ENCODE results near the gene EEF2KMT.

Gene EEF2KMT

DNA sequence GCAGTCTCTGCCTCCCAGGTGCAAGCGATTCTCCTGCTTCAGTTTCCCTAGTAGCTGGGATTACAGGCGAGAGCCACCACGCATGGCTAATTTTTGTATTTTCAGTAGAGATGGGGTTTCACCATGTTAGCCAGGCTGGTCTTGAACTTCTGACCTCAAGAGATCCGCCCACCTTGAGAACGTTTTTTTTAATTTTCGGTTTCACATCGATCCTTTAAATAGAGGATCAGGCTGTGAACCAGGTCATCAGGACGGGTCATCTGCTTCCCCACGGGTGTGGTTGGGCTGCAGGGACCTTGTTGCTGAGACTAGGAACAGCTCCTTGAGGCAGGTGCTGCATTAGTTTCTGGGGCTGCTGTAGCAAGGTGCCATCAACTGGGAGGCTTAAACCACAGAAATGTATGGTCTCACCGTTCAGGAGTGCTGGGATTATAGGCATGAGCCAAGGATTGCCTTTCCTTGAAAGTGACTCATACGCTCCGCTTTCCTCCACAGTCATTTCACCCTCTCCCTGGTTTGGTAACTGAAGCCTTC, 55.9 kb downstream of the EEF2KMT start:
- no peak for DNase-seq (ENCODE audit: low spot score)

DNA sequence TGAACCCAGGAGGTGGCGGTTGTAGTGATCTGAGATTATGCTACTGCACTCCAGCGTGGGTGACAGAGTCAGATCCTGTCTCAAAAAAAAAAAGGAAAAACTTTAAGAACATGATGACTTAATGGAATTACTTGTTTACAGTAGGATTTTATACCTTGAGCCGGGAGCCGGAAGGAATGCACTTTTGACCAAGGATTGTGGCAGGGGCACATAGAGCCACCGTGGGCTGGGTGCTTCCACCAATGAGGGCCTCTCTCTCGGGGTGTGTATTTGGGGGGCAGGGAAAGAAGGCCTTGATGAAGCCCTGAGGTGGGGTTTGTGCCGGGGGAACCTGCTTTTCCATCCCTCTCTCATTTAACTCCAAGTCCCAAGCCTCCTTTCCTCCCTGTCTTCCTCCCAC, 57.1 kb downstream of the EEF2KMT start:
- DNase-seq (ENCODE audit: low spot score): no peak

DNA sequence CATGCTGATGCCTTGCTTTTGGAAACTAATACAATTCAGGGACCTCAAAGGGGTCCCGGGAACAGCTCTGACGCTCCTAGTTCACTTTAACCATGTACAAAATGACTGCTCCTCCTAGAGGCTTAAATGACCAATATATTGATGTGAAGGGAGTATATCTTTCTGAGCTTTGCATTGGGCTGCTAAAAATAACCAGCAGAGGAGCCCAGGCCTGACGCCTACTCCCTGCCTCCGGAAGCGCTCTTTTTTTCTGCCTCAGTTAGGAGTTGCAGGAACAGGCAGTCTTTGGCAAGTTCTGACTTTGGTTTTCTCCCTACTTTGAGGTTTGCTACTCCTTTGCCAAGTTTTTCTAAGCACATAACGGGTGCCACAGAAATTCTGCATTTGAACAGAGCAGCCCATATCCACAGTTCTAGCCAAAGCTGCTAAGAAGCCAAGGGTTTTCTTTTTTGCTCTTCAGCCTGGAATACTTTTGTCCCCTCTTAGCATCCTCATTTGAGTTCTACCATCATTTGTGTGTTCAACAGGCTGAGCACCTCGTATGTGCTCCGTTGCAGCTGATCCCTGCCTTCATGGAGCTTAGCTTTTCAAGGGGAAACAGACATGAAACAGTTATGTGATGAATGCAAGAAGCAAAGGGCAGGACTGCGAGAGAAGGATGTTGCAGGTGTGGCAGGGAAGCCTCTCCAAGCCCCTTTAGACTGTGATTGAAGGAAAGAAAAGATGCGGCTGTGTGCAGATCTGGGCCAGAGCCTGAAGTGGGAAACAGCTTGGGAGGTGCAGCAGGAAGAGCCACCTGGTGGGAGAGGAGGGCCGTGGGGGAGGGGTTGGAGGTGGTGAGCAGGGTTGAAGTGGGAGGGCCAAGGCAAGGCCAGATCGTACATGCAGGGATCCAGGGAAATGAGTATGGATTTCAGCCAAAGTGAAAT, 61.1 kb downstream of the EEF2KMT start:
- DNase-seq (ENCODE audit: low spot score): no peak

DNA sequence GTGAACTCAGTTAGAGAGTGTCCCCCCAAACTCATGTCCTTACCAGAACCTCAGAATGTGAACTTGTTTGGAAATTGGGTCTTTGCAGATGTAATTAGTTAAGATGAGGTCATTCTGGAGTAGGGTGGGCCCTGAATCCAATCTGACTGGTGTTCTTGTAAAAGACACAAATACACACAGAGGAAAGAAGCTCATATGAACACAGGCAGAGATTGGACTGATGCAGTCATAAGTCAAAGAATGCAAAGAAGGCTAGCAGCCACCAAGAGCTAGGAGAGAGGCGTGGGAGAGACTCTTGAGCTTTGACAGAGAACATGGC, 61.7 kb downstream of the EEF2KMT start:
- no peak for DNase-seq (ENCODE audit: low spot score)

Measured in COLO829 (cell line).